NCI-H1092 treated with DMSO at 0.1 percent for 48 hours (cell line): Measurements from ENCODE around the gene LRTM2.
"Not testable (repeated sequence)": the region's sequence is repeated elsewhere in the genome, so short reads cannot be mapped to it uniquely, and the experiment has no call there.

Experiments used
- DNase-seq: peaks from one replicate; lab custom pipeline; 2025; lab: John Stamatoyannopoulos, UW

The LRTM2 gene

DNA sequence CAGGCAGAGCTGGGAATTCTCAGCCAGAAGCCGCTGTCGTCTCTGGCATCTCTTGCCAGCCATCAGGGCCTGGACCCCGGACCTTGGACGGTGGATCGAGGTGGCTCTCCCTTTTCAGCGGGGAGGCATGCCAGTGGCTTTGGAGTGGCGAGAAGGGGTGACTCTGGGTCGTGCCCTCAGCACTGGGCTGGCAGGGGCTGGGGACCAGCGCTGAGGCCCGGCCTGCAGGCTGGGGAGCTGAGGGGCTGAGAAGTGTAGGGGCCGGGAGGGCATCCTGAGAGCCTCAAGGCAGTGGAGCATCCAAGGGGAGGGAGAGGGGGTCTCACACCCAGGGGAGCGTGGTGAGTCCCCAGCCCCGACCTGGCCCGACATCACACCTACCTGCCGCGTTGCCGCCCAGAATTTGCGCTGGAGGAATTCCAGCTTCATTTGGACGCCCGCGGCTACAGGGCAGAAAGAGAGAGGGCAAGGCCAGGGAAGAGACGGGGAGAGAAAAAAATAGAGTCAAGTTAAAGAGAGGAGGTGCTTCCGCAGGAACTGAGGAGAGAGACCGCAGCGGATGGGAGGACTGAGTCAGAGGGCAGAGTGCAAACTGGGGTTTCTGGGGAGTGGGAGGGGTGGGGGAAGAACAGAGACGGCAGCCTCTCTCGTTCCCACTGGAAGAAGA is 9.0 kb upstream of the LRTM2 start:
- DNase-seq: no peak

DNA sequence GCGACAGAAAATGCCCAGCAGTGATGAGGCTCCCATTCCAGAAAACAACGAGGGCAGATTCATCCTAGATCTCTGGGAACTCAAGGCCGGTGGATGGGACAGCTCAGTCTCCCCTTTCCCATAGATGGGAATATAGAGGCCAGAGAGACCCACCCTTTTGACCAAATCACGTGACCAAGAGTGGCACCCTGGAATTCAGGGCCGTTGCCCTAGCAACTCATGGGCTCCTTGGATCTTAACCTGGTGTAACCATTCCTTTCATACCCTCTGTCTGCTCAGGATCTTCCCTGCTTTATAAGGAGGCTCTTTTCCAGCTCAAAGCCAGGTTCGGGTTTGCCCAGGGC is 8.4 kb upstream of the LRTM2 start:
- DNase-seq: no peak

DNA sequence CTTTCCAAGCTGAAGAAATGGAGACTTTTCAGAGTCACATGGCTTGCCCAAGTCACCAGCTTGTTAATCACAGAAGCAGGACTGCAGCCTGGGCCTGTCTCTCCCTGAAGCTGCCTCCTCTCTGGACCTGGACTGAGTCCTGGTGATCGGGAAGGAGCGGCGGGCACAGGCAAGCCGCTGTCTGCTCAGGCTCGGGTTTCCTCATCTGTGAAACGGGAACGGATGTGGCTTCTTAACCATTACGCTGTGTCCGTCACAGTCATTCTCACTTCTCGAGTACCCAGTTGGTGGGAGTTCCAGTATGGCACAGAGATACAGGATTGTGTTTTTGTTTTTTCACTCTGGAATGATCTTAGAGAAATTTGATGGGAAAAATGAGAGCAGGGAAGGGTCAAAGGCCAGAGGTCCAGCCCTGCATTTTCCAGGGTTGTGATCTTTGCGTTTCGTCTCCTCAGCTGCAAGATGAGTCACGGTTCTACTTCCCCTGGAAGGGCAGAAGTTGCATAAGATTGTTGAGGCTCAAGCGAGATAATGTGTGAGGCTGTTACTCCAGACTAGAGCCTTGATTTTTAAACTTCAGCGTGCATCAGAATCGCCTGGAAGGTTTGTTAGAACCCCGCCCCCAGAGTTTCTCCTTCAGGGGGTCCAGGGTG is 7.6 kb upstream of the LRTM2 start:
- no peak for DNase-seq

DNA sequence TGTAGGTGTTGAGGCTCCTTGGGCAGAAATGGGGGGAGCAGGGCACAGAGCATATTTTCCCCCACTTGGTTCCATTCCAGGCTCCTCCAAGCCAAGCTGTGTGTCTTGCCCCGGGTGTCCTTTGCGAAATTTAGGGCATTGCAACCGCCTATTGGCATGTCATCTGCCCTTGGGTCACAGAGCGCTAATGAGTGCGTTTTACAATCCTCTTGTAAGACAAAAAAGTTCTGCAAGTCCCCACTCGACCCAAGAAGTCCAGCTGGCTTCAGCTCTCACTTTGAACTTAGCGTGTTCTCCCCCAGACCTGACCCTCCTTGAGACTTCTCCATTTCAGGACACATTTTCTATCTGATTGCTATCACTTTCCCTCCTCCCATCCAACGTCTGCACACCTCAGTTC is 6.1 kb upstream of the LRTM2 start:
- DNase-seq: no peak

DNA sequence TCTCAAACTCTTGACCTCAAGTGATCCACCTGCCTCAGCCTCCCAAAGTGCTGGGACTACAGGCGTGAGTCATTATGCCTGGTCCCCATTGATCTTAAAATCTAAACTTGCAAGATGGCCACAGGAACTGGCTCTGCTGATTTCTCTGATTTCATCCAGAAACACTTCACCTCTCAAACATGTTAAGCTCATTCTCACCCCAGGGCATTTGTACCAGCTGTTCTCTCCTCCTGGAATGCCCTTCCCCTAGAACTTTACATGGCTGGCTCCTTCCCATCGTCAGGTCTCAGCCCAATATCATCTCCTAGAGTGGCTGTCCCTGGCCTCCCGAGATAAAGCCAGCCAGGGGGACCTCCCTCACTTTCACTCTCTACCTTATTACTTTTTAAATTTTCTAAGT is 5.3 kb upstream of the LRTM2 start:
- DNase-seq: no peak

DNA sequence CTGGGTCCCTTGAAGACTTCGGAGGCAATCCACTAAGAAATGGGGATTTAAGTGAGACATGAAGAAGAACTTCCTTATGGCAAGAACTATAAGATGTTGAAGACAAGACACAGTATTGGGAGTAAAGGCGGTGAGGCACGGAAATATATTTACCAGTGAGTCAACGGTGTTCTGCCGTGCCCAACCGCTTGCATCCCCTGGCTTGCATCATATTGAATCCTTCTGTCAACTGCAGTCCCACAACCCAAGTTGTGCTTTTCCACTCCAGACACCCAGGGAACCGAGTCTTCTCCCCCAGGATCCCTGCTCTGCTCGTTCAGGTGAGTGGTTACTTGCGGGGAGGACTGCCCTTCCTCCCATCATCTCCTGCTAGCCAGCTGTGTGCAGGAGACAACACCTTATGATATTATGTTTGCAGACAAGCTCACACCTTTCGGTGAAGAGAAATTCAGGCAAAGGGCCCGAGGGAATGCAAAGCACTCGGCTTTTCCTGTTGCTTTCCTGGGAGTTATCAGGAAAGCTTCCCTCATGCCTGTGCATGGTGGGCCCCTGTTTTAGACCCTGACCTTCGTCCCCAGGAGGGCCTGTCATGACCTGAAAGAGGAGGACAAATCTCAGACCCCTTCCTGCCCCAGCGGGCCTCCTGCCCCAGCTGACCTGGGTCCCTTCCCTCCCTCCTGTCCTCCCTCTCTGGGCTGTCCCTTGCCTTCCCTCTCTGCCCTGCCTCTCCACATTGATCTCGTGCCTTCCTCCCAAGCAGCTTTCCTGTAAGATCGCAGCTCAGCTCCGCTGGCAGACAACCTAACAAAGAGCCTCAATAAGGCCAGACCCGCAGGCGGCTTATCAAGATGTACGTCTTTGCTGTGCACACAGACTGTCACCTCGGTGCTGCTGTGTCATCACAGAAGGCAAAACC is 4.3 kb upstream of the LRTM2 start:
- no peak for DNase-seq

DNA sequence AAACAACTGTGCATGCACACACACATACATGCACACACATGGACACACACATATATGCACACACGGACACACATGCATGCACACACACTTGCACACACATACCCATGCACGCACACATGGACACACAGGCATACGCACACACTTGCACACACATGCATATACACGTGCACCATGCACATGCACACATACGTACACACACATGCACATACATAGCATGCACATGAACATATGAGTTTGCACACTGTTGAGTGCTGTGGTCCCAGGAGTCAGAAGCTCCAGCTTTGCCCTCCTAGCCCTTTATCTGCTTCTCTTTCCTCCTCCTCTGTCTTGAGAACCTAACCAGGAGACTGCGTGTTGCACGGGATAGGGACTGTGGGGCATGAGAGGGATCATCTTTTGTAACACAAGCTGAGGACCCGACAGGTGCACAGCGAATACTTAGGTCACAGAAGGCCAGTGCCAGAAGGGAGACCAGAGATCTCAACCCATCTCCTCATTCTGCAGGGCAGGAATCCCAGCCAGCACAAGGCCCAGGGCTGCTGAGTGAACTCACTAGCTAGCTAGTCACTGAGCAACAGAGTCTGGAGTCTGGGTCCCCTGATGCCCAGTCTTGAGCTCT is 3.5 kb upstream of the LRTM2 start:
- DNase-seq: no peak

DNA sequence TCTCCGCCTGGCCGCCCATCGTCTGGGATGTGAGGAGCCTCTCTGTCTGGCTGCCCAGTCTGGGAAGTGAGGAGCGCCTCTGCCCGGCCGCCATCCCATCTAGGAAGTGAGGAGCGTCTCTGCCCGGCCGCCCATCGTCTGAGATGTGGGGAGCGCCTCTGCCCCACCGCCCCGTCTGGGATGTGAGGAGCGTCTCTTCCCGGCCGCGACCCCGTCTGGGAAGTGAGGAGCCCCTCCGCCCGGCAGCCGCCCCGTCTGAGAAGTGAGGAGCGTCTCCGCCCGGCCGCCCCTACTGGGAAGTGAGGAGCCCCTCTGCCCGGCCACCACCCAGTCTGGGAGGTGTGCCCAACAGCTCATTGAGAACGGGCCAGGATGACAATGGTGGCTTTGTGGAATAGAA is 2.4 kb upstream of the LRTM2 start:
- not testable (repeated sequence) for DNase-seq

DNA sequence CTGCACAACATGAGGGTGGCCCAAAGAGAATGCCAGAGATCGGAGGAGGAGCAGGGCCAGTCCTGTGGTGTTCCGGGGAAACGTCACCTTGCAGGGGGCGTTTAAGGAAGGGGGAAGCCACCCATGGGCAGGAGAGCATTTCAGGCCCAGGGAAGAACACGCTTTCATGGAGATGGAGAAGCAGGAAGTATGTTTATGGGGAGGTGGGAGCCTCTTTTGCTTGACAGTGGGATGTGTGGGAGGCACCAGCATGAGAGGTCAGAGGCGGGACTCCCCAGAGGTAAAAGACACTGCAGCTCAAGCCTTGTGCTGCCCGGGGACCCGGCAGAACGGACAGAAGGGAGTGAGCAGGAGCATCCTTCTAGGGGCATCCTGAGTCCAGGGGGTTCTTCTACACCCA is 1.3 kb upstream of the LRTM2 start:
- no peak for DNase-seq

DNA sequence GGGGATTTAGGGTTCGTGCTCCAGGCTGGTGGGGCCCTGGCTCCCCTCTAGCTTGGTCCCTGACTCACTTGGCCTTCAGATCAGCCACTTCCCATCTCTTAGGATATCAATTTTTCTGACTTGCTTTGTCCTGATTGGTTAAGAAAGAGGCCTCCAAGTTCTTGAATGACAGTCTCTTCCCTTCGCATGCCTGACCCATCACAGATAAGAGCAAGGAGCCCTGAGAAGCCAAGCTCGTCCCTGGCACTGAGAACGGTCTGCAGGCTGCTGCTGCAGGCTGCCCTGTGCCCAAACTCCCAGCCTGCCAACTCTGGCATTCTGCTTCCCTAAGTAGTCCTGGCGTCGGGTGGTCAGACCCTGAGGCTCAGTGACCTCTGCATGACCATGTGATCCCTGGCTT is 794 bp upstream of the LRTM2 start:
- DNase-seq: no peak

DNA sequence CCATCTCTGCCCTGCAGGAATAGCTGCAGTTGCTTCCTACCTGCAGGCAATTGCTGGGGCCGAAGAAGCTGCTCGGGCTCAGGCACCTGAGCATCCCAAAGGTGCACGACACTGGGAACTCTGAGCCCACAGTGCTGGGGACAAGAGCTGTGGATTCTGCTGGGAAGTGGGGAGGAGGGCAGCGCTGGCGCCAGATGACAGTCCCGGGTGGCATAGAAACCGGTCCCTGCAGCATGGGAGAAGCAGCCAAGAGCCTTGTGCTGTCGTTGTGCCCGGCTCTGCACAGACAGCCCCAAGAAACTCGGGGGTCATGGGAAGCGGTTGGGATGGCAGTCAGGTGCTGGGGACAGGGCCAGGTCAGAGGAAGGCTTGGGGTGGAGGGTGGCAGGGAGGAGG is 529 bp downstream of the LRTM2 start:
- no peak for DNase-seq

DNA sequence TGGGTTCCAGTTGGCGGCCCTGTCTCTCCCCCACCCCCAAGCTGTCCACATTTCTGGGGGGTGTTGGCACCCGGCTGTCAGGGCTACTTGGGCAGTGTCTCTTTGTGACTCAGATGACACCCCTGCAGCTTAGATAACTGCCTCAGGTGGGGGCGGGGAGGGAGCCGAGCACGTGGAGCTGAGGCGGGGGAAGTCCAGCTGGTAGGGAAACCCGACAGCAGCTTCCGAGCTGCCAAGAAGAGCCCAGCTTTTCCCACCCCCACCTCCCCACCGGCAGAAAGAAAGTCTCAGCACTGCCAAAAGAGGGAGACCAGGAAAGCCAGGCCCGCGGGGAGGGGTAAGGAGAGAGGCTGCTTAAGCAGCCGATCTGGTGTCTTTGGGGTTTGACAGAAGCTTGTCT is 1.4 kb downstream of the LRTM2 start:
- DNase-seq: no peak

DNA sequence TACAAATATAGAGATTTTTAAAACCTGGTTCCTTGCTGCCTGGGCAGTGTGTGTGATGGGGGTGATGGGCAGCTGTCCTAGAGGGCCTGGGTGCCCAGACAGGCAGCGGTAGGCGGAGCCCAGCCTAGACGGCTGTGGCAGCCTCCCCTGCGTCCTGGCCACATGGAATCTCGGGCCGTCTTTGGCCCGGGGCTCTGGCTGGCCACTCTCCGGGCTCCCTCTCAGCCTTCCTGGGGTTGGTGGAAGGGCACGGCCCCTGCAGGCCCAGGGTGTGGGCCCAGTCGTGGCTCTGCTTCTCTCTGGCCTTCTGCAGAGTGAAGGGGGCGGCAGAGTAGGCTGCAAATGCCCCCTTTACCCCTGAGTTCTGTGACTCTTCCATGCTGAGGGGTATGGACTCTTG is 2.3 kb downstream of the LRTM2 start:
- DNase-seq: no peak

DNA sequence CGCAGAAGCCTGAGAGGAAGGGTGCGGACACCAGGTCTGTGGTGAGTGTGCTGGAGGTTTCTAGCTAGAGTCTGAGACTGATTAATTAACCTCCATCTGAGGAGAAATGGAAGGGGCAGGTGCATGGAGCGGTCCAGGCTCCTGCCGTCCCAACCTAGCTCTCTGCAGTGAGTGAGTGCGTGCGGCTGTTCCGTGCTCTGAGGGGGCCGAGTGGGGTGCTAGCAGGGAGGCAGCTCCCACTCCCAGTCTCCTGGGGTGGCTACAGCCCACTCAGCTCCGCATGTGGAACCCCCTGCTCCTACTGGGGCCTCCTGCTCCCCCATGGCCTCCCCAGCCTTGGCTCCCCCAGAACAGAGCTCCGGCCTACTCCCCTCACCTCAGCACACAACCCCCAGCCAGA is 2.9 kb downstream of the LRTM2 start:
- no peak for DNase-seq

DNA sequence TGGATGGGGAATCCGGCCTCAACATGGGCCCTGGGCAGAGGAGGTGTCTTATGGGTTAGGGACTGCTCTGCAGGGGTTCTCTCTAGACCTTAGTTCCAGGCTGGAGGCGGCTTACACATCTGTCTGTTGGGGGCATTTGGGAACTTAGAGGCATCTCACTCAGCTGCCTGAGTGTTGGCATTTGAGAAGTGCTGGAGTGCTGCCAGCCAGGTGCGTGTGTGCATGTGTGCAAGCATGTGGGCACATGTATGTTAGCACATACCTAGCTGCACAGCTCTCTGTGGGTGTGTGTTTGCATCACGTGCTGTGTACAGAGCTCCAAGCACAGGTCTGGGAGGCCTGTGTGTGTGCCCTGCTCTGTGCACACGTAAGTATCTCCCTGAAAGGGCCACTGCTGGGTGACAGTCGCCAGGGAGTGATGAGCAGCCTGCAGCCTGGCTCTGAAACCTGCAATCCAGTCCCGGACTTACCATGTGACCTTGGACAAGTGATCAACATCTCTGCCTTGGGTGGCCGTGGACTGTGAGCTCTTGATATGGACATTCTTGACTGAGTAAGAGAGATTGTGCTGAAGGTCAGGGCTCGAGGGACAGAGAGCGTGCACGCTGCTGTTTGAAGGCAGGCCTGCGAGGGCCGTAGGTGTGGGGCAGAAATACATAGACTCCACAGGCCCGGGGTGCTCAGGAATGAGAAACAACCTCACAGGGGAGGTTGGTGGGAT is 5.2 kb downstream of the LRTM2 start:
- DNase-seq: no peak

DNA sequence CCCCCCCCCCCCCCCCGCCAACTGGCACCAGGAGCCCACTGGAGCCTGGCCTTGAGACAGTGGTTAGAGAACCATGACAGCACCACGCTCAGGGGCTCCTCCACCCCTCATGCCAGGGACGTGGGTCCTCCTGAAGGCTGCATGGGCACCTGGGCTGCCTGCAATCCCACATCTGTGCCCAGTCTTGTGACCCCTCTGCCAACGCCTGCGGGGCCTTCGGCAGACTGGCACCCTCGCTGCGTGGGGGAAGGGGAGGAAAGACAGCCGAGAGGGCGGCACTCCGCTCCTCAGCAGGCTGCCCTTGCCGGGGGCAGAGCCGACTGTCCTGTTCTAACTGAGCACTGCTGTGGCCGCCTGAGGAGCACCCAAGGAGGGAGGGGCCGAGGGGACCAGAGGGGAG is 6.0 kb downstream of the LRTM2 start:
- DNase-seq: no peak

DNA sequence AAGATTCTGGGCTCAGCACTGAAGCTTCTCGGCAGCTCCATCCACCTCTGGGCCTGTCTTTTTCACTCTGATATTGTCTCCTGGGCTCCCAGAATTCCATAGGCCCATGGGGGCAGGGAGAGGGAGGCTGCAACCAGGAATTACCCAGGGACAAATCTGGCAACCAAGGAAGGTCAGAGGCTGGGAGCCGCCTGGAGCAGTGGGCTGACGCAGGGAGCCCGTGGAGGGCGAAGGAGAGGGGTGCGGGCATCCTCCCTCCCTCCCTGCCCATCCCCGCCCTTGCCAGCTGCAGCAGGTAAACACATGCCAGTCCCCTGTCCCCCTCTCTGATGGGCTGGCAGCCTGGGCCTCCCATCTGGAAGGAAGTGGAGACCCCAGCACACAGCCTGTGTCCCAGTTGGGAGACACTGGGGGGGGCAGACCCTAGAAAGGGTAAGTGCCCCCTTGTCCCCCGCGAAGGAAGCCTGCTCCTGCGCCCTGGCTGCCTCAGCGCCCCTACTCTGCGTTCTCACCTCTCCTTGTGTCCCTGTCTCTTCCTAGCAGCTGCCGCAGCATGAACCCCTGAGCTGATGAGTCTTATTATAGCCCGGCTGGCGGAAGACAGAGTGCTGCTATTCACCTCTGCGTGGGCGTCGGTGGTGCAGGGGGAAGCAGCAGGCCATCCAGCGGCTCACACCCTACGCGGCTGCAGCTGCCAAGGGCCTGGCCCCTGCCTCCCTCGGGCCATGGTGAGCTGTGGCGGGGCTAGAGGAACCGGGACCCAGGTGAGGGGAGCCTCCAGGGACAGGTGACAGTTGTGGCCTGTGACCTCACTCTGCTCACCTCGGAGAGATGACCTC is 6.7 kb downstream of the LRTM2 start:
- DNase-seq: no peak

DNA sequence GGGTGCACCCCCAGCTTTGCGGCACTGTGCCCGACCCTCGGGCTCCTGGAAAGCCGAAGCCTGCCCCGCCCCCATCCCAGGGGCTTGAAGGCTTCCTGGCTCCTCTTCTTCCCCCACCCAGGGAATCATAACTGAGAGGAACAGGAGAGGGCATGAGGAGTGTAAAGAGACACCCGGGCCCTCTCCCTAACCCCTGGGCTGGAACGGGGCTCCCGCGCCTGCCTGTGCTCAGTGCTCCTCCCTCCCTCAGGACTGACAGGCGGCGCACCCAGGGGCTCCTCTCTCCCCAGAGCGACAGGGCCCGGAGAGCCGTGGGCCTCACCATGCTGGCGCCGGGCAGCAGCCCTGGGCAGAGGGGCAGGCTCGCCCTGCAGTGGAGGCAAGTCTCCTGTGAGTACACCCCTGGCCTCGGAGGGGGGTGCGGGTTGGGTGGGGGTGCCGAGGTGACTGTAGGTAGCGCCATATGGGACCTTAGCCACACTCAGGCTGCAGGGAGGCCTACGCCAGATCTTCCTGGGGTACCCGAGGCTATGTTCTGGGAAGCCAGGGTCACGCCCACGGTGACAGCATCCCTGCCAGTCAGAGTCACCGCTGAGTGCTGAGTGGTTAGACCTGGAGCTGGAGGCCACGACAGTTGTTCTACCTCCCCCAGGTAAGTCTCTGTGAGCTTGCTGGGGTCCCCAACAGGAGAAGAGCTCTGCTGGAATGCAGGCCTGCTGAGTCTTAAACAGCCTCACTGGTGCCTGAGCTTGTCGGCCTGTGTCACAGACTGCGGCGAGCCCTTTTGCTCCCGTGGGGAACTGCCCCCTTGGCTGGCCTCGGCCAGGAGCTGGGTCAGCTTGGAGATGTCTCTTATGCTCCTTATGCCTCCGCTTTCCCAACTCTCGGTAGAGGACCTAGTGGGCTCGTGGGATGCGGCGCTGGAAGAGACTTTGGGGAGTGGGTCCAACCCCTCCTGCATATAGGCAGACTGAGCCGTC is 7.8 kb downstream of the LRTM2 start:
- DNase-seq: no peak

DNA sequence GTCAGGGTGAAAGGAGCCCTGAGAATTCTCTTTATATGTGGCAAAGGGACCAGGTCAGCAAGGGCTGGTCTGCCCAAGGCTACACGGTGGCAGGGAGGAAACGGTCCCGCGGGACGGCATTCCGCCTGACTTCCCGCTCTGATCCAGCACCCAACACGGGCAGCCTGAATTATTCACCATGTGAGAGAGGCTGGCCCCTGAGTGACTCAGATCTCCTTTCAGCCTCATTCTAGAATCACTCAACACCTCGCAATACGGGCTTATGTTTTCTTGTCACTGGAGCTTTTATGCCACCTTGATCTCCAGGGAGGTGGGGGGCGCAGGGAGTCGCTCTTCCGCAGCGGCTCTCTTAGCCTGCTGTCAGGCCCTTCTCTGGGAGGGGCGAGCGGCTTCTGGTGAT is 8.5 kb downstream of the LRTM2 start:
- no peak for DNase-seq

DNA sequence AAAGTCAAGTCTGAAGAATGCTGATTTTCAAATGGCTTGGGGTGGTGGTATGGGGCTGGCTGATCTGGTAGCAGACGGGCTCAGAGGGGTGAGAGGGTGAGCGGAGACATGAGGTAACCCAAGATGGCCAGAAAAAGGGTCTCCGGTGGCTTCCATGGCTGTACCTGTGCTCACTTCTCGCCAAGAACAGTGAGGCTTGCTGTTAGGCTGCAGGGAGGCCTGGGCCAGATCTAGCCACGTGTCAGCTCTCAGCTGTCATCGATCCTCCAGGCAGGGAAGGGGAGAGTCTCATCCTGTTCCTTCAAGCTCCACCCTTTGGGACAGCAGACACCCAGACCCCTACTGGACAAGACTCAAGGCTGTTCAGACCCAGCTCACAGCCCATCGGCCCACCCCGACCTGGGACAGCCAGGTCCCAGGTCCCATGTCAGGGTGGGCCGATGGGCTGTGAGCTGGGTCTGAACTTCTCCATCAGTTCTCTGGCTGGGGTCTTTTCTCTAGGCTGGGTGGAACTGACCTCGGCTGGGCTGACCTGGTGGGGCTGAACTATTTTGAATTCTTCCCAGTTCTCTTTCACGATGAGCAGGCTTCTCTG is 9.0 kb downstream of the LRTM2 start:
- DNase-seq: no peak
